A549 (cell line): ENCODE results near the gene RSF1. TPM values are rescaled to one million over a fixed set of nuclear protein-coding genes. Genes with fewer than 3 reads are reported as not detected.

ENCODE experiments used
- ATAC-seq, 2 experiments: fragments of 200-7000 bp in 1 of 2; fragments of >200 bp in 1 of 2; cut with Nextera tagmentation in 1 of 2; cut with Tn5 transposase in 1 of 2; 3 replicates each; pipeline versions ENCODE4 v1.8.0 to v1.9.1; 2018 to 2020; ENCODE audit warnings: mild to moderate bottlenecking in 1 of 2, moderate library complexity in 1 of 2
- CTCF ChIA-PET: fragments of 300-600 bp; sonication (Branson Sonifier 250); formaldehyde crosslinking; extraction: SDS; loops from one replicate; lab custom pipeline; 2021; ENCODE audit warnings: antibody characterized with exemption, inconsistent platforms; lab: Yijun Ruan, JAX
- POLR2A ChIA-PET: fragments of 350-600 bp; formaldehyde crosslinking; extraction: SDS; loops from one replicate; lab custom pipeline; 2021; ENCODE audit warnings: antibody characterized with exemption, inconsistent platforms; lab: Yijun Ruan, JAX
- DNase-seq, 2 experiments: peaks; one replicate each; pipeline versions ENCODE4 v3.0.0 to v3.0.0-alpha.2; 2011 to 2016; ENCODE audit warnings: low read depth in 1 of 2, low spot score in 1 of 2
- FAIRE-seq: peaks from 2 replicates; lab custom pipeline; 2011; peaks lifted over from hg19 to GRCh38; lab: Jason Lieb, UNC
- H3K27ac ChIP-seq, 2 experiments: fragments of >200 bp; sonication (Bioruptor Twin); formaldehyde crosslinking; 3 replicates each; pipeline ENCODE4 v1.5.1; 2016 to 2017
- H3K4me1 ChIP-seq: fragments of >200 bp; sonication (Bioruptor Twin); formaldehyde crosslinking; 3 replicates; pipeline ENCODE4 v1.6.1; 2016
- H3K4me2 ChIP-seq: fragments of >200 bp; sonication (Bioruptor Twin); formaldehyde crosslinking; 3 replicates; pipeline ENCODE4 v1.6.1; 2016
- H3K4me3 ChIP-seq: fragments of >200 bp; sonication (Bioruptor Twin); formaldehyde crosslinking; 3 replicates; pipeline ENCODE4 v1.5.1; 2016
- H3K9me3 ChIP-seq: fragments of >200 bp; sonication (Bioruptor Twin); formaldehyde crosslinking; 3 replicates; pipeline ENCODE4 v1.6.1; 2016
- ATOH8 ChIP-seq: fragments of 250-450 bp; sonication (Bioruptor Pico); IDR thresholded peaks from 2 replicates; pipeline ENCODE4 v1.5.0; 2020; ENCODE audit warnings: low read depth, mild to moderate bottlenecking, moderate library complexity
- CBX8 ChIP-seq: fragments of 200-600 bp; sonication (generic); IDR thresholded peaks from 2 replicates; pipeline ENCODE4 v1.6.1; 2016
- CHD2 ChIP-seq: fragments of 150-350 bp; IDR thresholded peaks from 2 replicates; pipeline ENCODE4 v1.6.1; 2014; ENCODE audit warnings: low read length; ENCODE audit not compliant: partially characterized antibody
- CHD4 ChIP-seq: fragments of 200-600 bp; sonication (generic); IDR thresholded peaks from 2 replicates; pipeline ENCODE4 v1.6.1; 2016; ENCODE audit warnings: antibody characterized with exemption, mild to moderate bottlenecking, borderline replicate concordance
- ESRRA ChIP-seq: fragments of 150-350 bp; IDR thresholded peaks from 2 replicates; pipeline ENCODE4 v1.6.1; 2014; ENCODE audit warnings: mild to moderate bottlenecking, low read length, borderline replicate concordance
- FOSB ChIP-seq: fragments of 250-450 bp; sonication (Bioruptor Pico); IDR thresholded peaks from 2 replicates; pipeline ENCODE4 v1.5.0; 2020; ENCODE audit warnings: mild to moderate bottlenecking, moderate library complexity
- HOXB13 ChIP-seq: fragments of 250-450 bp; sonication (Bioruptor Pico); IDR thresholded peaks from 2 replicates; pipeline ENCODE4 v1.5.0; 2020; ENCODE audit warnings: low read depth, mild to moderate bottlenecking, moderate library complexity
- KDM1A ChIP-seq: fragments of 200-600 bp; sonication (generic); IDR thresholded peaks from 2 replicates; pipeline ENCODE4 v1.6.1; 2016; ENCODE audit warnings: low read depth, mild to moderate bottlenecking
- KDM5A ChIP-seq: fragments of 200-600 bp; sonication (generic); IDR thresholded peaks from 2 replicates; pipeline ENCODE4 v1.6.1; 2016; ENCODE audit warnings: antibody characterized with exemption, mild to moderate bottlenecking
- MYC ChIP-seq: IDR thresholded peaks from 2 replicates; pipeline ENCODE4 v1.6.1; 2012; ENCODE audit warnings: mild to moderate bottlenecking, inconsistent platforms, low read length, improper control_type of control experiment, borderline replicate concordance
- NPAS2 ChIP-seq: fragments of 250-450 bp; sonication (Bioruptor Pico); IDR thresholded peaks from 2 replicates; pipeline ENCODE4 v1.8.0; 2022; ENCODE audit warnings: mild to moderate bottlenecking, moderate library complexity, borderline replicate concordance
- NR3C1 ChIP-seq: fragments of >200 bp; sonication (Bioruptor Twin); formaldehyde crosslinking; IDR thresholded peaks from 3 replicates; pipeline ENCODE4 v1.6.1; 2017
- PHF8 ChIP-seq: fragments of 200-600 bp; sonication (generic); IDR thresholded peaks from 2 replicates; pipeline ENCODE4 v1.6.1; 2016; ENCODE audit warnings: low read depth, mild to moderate bottlenecking, antibody characterized with exemption, moderate library complexity, borderline replicate concordance
- POLR2A ChIP-seq: IDR thresholded peaks from 2 replicates; pipeline ENCODE4 v1.6.1; 2012; ENCODE audit warnings: mild to moderate bottlenecking, low read length
- SMC3 ChIP-seq: fragments of >200 bp; sonication (Bioruptor Twin); formaldehyde crosslinking; IDR thresholded peaks from 3 replicates; pipeline ENCODE4 v1.6.1; 2018; ENCODE audit warnings: inconsistent platforms
- TFCP2L1 ChIP-seq: fragments of 250-450 bp; sonication (Bioruptor Pico); IDR thresholded peaks from 2 replicates; pipeline ENCODE4 v1.5.0; 2021; ENCODE audit warnings: mild to moderate bottlenecking
- ZNF302 ChIP-seq: fragments of 250-450 bp; sonication (Bioruptor Pico); IDR thresholded peaks from 2 replicates; pipeline ENCODE4 v1.9.0; 2021; ENCODE audit warnings: inconsistent platforms, mild to moderate bottlenecking, moderate library complexity
- WGBS: methylation state at CpG from one replicate; pipeline ENCODE4 v1.1.6; 2017; ENCODE audit errors: missing lambda C conversion rate; 5-methylcytosine and 5-hydroxymethylcytosine counted together
- polyA plus RNA-seq, 4 experiments: library from polyadenylated mRNA; depleted of rRNA in 3 of 4; stranded (reverse); fragments of >200 nt; fragmentation: RNase III in 1 of 4; extraction: RNeasy Plus Mini Kit Qiagen cat#74134 plus additional on column Dnase treatment in 1 of 4; gene quantifications; 2 replicates in 3 of 4; 3 replicates in 1 of 4; pipeline ENCODE4 v1.2.3, GENCODE V29; 2011 to 2017
- TF ChIP-seq, protein P1 (sequence below): fragments of 250-450 bp; sonication (Bioruptor Pico); IDR thresholded peaks from 2 replicates; pipeline ENCODE4 v1.5.0; 2021; ENCODE audit warnings: mild to moderate bottlenecking, moderate library complexity, borderline replicate concordance
- TF ChIP-seq, protein P2 (sequence below): fragments of >200 bp; sonication (Bioruptor Twin); formaldehyde crosslinking; IDR thresholded peaks from 3 replicates; pipeline ENCODE4 v1.6.1; 2016

RSF1 gene
- polyA plus RNA-seq, 2 of the 4 experiments (the other 2 are of a cell fraction), result 18.8 to 29.6 TPM

- TF ChIP-seq, protein P1, sequence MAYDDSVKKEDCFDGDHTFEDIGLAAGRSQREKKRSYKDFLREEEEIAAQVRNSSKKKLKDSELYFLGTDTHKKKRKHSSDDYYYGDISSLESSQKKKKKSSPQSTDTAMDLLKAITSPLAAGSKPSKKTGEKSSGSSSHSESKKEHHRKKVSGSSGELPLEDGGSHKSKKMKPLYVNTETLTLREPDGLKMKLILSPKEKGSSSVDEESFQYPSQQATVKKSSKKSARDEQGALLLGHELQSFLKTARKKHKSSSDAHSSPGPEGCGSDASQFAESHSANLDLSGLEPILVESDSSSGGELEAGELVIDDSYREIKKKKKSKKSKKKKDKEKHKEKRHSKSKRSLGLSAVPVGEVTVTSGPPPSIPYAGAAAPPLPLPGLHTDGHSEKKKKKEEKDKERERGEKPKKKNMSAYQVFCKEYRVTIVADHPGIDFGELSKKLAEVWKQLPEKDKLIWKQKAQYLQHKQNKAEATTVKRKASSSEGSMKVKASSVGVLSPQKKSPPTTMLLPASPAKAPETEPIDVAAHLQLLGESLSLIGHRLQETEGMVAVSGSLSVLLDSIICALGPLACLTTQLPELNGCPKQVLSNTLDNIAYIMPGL (CRISPR knock-in tag), result no peak
Measured at GRCh38 chr11:77815459-77815858, 5.1 kb downstream of the RSF1 start (continued).

DNA sequence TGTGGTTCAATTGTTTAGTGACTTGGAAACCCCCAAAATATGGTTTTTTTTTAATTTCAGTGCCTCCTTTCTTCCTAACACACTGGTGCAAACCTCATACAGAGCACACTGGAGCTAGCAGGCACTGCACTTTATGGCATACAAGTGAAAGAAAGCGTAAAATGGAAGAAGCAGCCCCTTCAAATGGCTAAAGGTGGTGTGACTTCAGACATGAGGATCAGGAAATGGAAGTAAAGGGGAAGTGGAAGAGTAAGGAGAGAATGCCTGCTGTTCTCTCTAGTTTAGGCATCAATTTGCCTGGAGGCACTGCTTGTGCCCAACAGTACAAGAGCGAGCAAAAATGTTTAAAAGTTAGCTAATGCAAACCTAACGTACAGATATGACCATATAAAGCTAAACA lies 5.7 kb downstream of the RSF1 start:
- Histone ChIP-seq H3K9me3 (peaks cover 9% of the 10 kb centered on the region; the same call in 2 of the 3 replicates), H3K4me2 (no peak overlapping the region), H3K4me3 (no peak overlapping the region), H3K27ac (no peak overlapping the region), H3K4me1 (peaks cover 16% of the 10 kb centered on the region; the same call in 2 of the 3 replicates)
- ChIA-PET POLR2A (no interaction called here), CTCF (no interaction called here)
- DNase-seq (no peak), ATAC-seq (no peak), FAIRE-seq (no peak)
- 93% methylated on average over 3 of the region's 3 CpGs for WGBS
- no peak for TF ChIP-seq NPAS2 (CRISPR knock-in tag)
- TF ChIP-seq KDM1A, result no peak
- no peak for TF ChIP-seq TFCP2L1 (CRISPR knock-in tag)
- no peak for TF ChIP-seq HOXB13
- no peak for TF ChIP-seq POLR2A
- no peak for TF ChIP-seq PHF8
- no peak for TF ChIP-seq ESRRA
- TF ChIP-seq, protein P2, sequence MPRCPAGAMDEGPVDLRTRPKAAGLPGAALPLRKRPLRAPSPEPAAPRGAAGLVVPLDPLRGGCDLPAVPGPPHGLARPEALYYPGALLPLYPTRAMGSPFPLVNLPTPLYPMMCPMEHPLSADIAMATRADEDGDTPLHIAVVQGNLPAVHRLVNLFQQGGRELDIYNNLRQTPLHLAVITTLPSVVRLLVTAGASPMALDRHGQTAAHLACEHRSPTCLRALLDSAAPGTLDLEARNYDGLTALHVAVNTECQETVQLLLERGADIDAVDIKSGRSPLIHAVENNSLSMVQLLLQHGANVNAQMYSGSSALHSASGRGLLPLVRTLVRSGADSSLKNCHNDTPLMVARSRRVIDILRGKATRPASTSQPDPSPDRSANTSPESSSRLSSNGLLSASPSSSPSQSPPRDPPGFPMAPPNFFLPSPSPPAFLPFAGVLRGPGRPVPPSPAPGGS, result no peak
- TF ChIP-seq ATOH8 (CRISPR knock-in tag), result no peak
- TF ChIP-seq KDM5A, result no peak
- no peak for TF ChIP-seq FOSB (CRISPR knock-in tag)
- TF ChIP-seq SMC3, result no peak

- CTCF ChIA-PET, result no interaction called here
- Histone ChIP-seq H3K27ac (no peak overlapping the region), H3K4me2 (no peak overlapping the region), H3K4me3 (no peak overlapping the region), H3K9me3 (peaks cover 9% of the 10 kb centered on the region; the same call in 2 of the 3 replicates), H3K4me1 (peaks cover 10% of the 10 kb centered on the region; the same call in 2 of the 3 replicates)
- 94% methylated on average over 9 of the region's 9 CpGs for WGBS
- DNase-seq (no peak), ATAC-seq (no peak), FAIRE-seq (no peak)
- POLR2A ChIA-PET, result no interaction called here
- TF ChIP-seq KDM5A, result no peak
- no peak for TF ChIP-seq ZNF302 (CRISPR knock-in tag)
- no peak for TF ChIP-seq PHF8
- no peak for TF ChIP-seq MYC
- TF ChIP-seq NR3C1, result no peak
- TF ChIP-seq CHD4, result no peak
- no peak for TF ChIP-seq CHD2
Measured at GRCh38 chr11:77813256-77813655, 7.3 kb downstream of the RSF1 start.

DNA sequence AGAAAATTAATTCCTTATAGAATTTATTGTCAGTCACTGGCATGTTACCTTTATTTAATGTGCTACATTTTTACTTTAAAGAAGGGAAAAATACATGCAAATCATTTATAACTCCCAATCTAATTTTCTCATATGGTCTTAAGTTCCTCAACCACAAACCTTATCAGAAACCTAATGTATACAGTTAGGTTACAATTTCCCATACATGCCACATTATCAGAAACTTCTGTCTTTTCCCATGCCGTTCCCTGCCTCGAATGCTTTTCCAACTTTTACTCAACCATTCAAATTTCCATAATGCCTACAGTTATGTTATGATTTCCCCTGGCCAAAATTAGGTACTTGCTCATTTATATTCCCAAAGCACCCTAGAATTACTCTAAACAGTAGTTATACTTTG lies 13.5 kb downstream of the RSF1 start:
- no peak for ATAC-seq
- peaks cover 19% of the 10 kb centered on the region for H3K4me1 ChIP-seq
- no peak for TF ChIP-seq CBX8
- TF ChIP-seq, all 56 proteins: peak for 0
- Histone ChIP-seq H3K4me2 (peak overlapping the region; percentile 23; the same call in 2 of the 3 replicates), H3K27ac (no peak overlapping the region), H3K9me3 (no peaks in the 10 kb centered on the region), H3K4me3 (no peak overlapping the region)
- CTCF ChIA-PET, result no interaction called here
- DNase-seq (no peak), FAIRE-seq (no peak)
- POLR2A ChIA-PET, result no interaction called here
- 86% methylated on average over 2 of the region's 2 CpGs for WGBS
